Uterus (tissue), 4 donors: ENCODE data around the gene ATP5F1B. TPM values are rescaled to one million over a fixed set of nuclear protein-coding genes. Genes with fewer than 3 reads are reported as not detected.

Experiments
- DNase-seq, 2 donors: peaks; one replicate each; pipeline ENCODE4 v3.0.0-alpha.2; 2019 to 2020
- H3K27ac ChIP-seq, 2 donors: fragments of 200-600 bp; sonication (generic); 1 replicate in 1 of 2; 2 replicates in 1 of 2; pipeline ENCODE4 v1.5.1; 2016 to 2018
- H3K27me3 ChIP-seq, 2 donors: fragments of 200-600 bp; sonication (generic); one replicate each; pipeline ENCODE4 v1.5.1; 2018 to 2019; ENCODE audit warnings: control low read depth in 1 of 2
- H3K36me3 ChIP-seq, 2 donors: fragments of 200-600 bp; sonication (generic); one replicate each; pipeline ENCODE4 v1.5.1; 2019; ENCODE audit warnings: control low read depth in 1 of 2
- H3K4me1 ChIP-seq, 2 donors: fragments of 200-600 bp; sonication (generic); one replicate each; pipeline ENCODE4 v1.5.1; 2018 to 2019; ENCODE audit warnings: control low read depth in 1 of 2
- H3K4me3 ChIP-seq, 2 donors: fragments of 200-600 bp; sonication (generic); 1 replicate in 1 of 2; 2 replicates in 1 of 2; pipeline ENCODE4 v1.5.1; 2018 to 2019; ENCODE audit warnings: mild to moderate bottlenecking in 1 of 2
- H3K9me3 ChIP-seq, 2 donors: fragments of 200-600 bp; sonication (generic); one replicate each; pipeline ENCODE4 v1.5.1; 2019; ENCODE audit warnings: control low read depth in 1 of 2
- POLR2A ChIP-seq, 2 donors: fragments of 450-650 bp; IDR thresholded peaks; one replicate each; pipeline ENCODE4 v1.6.1; 2016; ENCODE audit warnings: antibody characterized with exemption in 2 of 2, mild to moderate bottlenecking in 1 of 2, moderate library complexity in 1 of 2
- intact Hi-C: fragments of 100-400 bp; cut with DNase I; formaldehyde crosslinking; loops from one replicate; pipeline ENCODE4 v1.15.1; 2023; ENCODE audit warnings: low total_unique reads
- total RNA-seq, 4 donors: library from RNA; depleted of rRNA in 3 of 4; stranded (reverse); fragments of >200 nt in 3 of 4; gene quantifications; one replicate each; pipeline versions ENCODE4 v1.1.0 to v1.2.4, GENCODE V29; 2014 to 2023
- TF ChIP-seq, protein P1 (sequence below), 4 experiments: fragments of 200-600 bp in 2 of 4; fragments of 450-650 bp in 2 of 4; sonication (generic) in 2 of 4; IDR thresholded peaks; one replicate each; pipeline ENCODE4 v1.5.1; 2016 to 2019; ENCODE audit warnings: antibody characterized with exemption in 4 of 4, mild to moderate bottlenecking in 2 of 4, moderate library complexity in 1 of 4
- donor health status: DM: yes; HTN: yes; CAD: no.

ATP5F1B gene
- total RNA-seq, 4 donors from 2014 or later, result 166 to 279 (median 244) TPM

DNA sequence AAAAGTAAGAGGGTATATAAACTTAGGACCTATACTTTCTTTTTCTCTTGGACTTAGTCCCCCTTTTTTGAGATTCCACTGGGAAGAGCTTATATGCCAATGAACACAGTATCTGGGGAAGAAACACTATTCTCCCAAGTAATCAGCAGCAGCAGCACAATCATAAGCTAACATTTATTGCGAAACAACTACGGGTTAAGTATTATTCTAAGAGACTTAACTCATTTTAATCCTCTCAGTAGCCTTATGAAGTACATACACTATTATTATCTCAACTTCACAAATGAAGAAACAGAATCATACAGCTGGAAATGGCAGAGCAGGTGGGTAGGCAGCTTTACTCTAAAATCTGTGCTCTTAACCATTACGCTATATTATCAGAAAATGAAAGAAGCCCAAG is 43.5 kb downstream of the ATP5F1B start:
- no peak overlapping the region for H3K27ac ChIP-seq
- intact Hi-C loops, result no loop called here
- H3K36me3 ChIP-seq, result no peaks in the 10 kb centered on the region

DNA sequence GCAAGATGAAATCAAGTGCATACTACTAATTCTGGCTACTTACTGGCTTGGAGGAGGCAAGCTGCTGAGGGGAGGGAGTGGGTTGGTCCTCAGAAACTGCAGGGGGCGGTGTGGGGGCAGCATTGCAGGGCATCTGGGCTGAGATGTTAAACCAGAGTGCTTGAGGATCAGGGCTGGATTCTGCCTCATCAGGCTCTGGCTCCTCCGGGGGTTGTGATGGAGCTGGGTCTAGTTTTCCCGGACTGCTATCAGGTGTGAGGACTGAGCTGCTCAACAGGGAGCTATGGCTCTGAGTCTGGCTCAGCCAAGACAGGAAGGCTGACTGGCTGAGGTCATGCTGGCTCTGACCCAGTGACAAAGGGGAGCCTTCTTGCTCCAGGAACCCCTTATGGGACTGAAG is 44.3 kb downstream of the ATP5F1B start:
- no peak overlapping the region for H3K27ac ChIP-seq
- DNase-seq, result no peak
- TF ChIP-seq POLR2A (IDR thresholded peaks at IDR 0.05), result no peak
- TF ChIP-seq, protein P1, sequence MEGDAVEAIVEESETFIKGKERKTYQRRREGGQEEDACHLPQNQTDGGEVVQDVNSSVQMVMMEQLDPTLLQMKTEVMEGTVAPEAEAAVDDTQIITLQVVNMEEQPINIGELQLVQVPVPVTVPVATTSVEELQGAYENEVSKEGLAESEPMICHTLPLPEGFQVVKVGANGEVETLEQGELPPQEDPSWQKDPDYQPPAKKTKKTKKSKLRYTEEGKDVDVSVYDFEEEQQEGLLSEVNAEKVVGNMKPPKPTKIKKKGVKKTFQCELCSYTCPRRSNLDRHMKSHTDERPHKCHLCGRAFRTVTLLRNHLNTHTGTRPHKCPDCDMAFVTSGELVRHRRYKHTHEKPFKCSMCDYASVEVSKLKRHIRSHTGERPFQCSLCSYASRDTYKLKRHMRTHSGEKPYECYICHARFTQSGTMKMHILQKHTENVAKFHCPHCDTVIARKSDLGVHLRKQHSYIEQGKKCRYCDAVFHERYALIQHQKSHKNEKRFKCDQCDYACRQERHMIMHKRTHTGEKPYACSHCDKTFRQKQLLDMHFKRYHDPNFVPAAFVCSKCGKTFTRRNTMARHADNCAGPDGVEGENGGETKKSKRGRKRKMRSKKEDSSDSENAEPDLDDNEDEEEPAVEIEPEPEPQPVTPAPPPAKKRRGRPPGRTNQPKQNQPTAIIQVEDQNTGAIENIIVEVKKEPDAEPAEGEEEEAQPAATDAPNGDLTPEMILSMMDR (IDR thresholded peaks at IDR 0.05), result no peak
- no peaks in the 10 kb centered on the region for H3K36me3 ChIP-seq
- intact Hi-C loops, result no loop called here
- H3K4me3 ChIP-seq, result no peak overlapping the region
- H3K9me3 ChIP-seq, result no peaks in the 10 kb centered on the region
- H3K4me1 ChIP-seq, result no peaks in the 10 kb centered on the region
- no peaks in the 10 kb centered on the region for H3K27me3 ChIP-seq

More for the DNA sequence above, 43.5 kb downstream of the ATP5F1B start:
- Histone ChIP-seq H3K9me3 (no peaks in the 10 kb centered on the region), H3K4me1 (no peaks in the 10 kb centered on the region), H3K27me3 (no peaks in the 10 kb centered on the region), H3K4me3 (no peak overlapping the region)
- DNase-seq, result no peak
- TF ChIP-seq POLR2A (IDR thresholded peaks at IDR 0.05), result no peak
- TF ChIP-seq, protein P1 (IDR thresholded peaks at IDR 0.05), result no peak

DNA sequence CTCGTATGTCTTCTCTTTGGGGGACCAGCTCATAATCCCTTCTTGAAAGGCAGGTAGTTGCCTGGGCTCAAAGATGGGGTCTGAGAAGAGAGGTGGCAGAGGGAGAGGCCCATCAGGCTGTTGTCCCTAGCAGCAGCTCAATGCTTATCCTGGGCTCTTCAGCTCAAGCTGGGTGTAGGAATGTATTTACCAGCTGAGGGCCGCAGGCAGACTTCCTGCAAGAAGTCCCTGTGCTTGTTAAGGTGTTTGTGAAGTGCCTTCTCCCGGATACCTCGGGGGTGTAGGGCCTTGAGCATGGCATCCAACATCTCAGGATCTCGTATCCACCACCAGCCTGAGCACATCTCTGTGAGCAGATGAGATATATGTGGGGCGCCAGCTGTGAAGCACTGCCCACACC is 45.0 kb downstream of the ATP5F1B start:
- Histone ChIP-seq H3K9me3 (no peaks in the 10 kb centered on the region), H3K27me3 (no peaks in the 10 kb centered on the region), H3K4me3 (no peak overlapping the region), H3K27ac (no peak overlapping the region), H3K4me1 (no peaks in the 10 kb centered on the region), H3K36me3 (no peaks in the 10 kb centered on the region)
- intact Hi-C loops, result no loop called here
- no peak for DNase-seq
- TF ChIP-seq, protein P1 (IDR thresholded peaks at IDR 0.05), result no peak
- no peak for TF ChIP-seq POLR2A (IDR thresholded peaks at IDR 0.05)

DNA sequence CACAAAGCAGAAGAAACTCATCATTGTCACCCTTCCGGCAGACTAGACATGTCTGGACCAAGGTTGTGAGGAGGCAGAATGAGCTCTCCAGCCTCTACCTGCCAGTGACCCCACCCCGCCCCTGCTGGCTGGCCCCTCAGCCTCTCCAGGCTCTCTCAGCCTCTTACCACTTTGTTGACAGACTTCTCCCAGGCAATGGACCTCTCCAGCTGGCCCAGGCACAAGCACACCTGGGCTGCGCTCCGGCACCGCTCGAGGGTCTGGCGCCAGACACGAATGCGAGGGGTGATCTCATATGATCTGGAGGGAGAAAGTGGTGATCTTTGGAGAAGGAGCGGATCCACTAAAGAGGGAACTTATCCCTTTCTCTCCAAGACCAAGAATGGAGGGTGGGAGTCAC is 46.0 kb downstream of the ATP5F1B start:
- Histone ChIP-seq H3K27me3 (no peaks in the 10 kb centered on the region), H3K27ac (no peak overlapping the region), H3K4me1 (no peaks in the 10 kb centered on the region), H3K4me3 (no peak overlapping the region), H3K36me3 (no peaks in the 10 kb centered on the region), H3K9me3 (no peaks in the 10 kb centered on the region)
- intact Hi-C loops, result no loop called here
- no peak for DNase-seq
- TF ChIP-seq, protein P1 (IDR thresholded peaks at IDR 0.05), result no peak
- TF ChIP-seq POLR2A (IDR thresholded peaks at IDR 0.05), result no peak

DNA sequence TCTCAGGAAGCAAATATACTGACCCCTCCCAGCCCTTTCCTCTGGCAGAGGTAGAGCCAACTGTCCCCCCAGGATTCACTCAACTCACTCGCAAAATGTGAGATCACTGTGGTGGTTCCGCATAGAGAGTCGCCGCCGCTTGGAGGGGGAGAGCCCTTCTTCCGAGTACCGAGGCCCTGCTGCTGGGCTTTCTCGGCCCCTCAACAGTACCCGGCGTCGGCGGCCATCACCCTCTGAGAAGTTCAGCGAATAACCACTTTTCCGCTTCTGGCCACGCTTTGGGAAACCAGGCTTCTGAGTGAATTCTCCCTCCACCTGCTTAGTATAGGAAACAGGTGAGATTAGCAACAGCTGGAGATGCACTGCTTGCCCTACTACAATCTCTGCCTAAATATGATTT is 46.7 kb downstream of the ATP5F1B start:
- Histone ChIP-seq H3K9me3 (no peaks in the 10 kb centered on the region), H3K36me3 (no peaks in the 10 kb centered on the region), H3K27ac (no peak overlapping the region), H3K27me3 (no peaks in the 10 kb centered on the region), H3K4me1 (no peaks in the 10 kb centered on the region), H3K4me3 (no peak overlapping the region)
- intact Hi-C loops, result no loop called here
- TF ChIP-seq, protein P1 (IDR thresholded peaks at IDR 0.05), result no peak
- no peak for TF ChIP-seq POLR2A (IDR thresholded peaks at IDR 0.05)
- DNase-seq, result no peak
